Thoracic aorta (tissue), 2 donors: ENCODE data around the gene MRC1. TPM values are rescaled to one million over a fixed set of nuclear protein-coding genes. Genes with fewer than 3 reads are reported as not detected.

Source experiments
- ATAC-seq: fragments of 150-250 bp; one replicate; pipeline ENCODE4 v1.8.0; 2017; ENCODE audit warnings: low read depth; ENCODE audit not compliant: insufficient number of reproducible peaks, low FRiP score
- DNase-seq: peaks from one replicate; pipeline ENCODE4 v3.0.0-alpha.2; 2020; ENCODE audit warnings: low spot score
- H3K27ac ChIP-seq, 2 donors: fragments of 200-600 bp; sonication (generic); 1 replicate in 1 of 2; 2 replicates in 1 of 2; pipeline ENCODE4 v1.5.1; 2016; ENCODE audit warnings: mild to moderate bottlenecking in 2 of 2, moderate library complexity in 2 of 2
- H3K27me3 ChIP-seq: fragments of 200-600 bp; sonication (generic); replicated peaks from 2 replicates; pipeline ENCODE4 v1.6.0; 2016; ENCODE audit warnings: mild to moderate bottlenecking; ENCODE audit not compliant: insufficient read depth
- H3K36me3 ChIP-seq: fragments of 200-600 bp; sonication (generic); one replicate; pipeline ENCODE4 v1.5.1; 2016
- H3K4me1 ChIP-seq, 2 donors: fragments of 200-600 bp; sonication (generic); 1 replicate in 1 of 2; 2 replicates in 1 of 2; pipeline versions ENCODE4 v1.5.1 to v1.6.0; 2016; ENCODE audit warnings: low read depth in 2 of 2, mild to moderate bottlenecking in 1 of 2; ENCODE audit not compliant: control insufficient read depth in 1 of 2
- H3K4me3 ChIP-seq: fragments of 200-600 bp; sonication (generic); 2 replicates; pipeline ENCODE4 v1.5.1; 2016; ENCODE audit warnings: mild to moderate bottlenecking
- H3K9me3 ChIP-seq: fragments of 200-600 bp; sonication (generic); 2 replicates; pipeline ENCODE4 v1.5.1; 2016
- total RNA-seq, 2 donors: library from RNA; depleted of rRNA; stranded (reverse); fragments of >200 nt; gene quantifications; one replicate each; pipeline versions ENCODE4 v1.1.0 to v1.2.3, GENCODE V29; 2016
- TF ChIP-seq, protein P1 (sequence below): fragments of 200-600 bp; sonication (generic); IDR thresholded peaks from one replicate; pipeline ENCODE4 v1.5.1; 2019; ENCODE audit warnings: antibody characterized with exemption

The MRC1 gene
- total RNA-seq, 2 donors from 2014 or later, result 62.6 to 73.4 TPM

DNA sequence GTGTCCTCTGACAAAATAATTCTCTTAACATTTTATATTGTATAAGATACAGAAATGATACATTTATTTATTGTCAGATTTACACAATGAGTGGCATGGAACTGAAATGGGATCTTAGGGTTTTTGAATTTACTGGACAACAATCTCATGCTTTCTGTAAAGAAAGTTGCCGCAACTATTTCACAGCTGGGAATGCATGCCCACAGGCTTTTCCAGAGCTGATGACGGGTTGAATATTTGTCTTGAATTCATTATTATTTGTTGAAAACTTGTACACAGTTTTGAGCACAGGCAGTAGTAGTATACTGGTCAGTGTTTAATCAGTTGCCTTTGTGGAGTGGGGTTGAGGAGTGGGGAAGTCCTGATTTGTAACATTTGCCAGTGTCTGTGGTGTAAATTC lies 20.5 kb upstream of the MRC1 start:
- Histone ChIP-seq H3K27me3 (no peaks in the 10 kb centered on the region), H3K4me1 (peaks cover 6 to 16% of the 10 kb centered on the region in 2 donors), H3K4me3 (no peak overlapping the region), H3K27ac (no peak overlapping the region), H3K9me3 (no peaks in the 10 kb centered on the region), H3K36me3 (no peaks in the 10 kb centered on the region)
- ATAC-seq, result no peak
- no peak for DNase-seq
- TF ChIP-seq, protein P1, sequence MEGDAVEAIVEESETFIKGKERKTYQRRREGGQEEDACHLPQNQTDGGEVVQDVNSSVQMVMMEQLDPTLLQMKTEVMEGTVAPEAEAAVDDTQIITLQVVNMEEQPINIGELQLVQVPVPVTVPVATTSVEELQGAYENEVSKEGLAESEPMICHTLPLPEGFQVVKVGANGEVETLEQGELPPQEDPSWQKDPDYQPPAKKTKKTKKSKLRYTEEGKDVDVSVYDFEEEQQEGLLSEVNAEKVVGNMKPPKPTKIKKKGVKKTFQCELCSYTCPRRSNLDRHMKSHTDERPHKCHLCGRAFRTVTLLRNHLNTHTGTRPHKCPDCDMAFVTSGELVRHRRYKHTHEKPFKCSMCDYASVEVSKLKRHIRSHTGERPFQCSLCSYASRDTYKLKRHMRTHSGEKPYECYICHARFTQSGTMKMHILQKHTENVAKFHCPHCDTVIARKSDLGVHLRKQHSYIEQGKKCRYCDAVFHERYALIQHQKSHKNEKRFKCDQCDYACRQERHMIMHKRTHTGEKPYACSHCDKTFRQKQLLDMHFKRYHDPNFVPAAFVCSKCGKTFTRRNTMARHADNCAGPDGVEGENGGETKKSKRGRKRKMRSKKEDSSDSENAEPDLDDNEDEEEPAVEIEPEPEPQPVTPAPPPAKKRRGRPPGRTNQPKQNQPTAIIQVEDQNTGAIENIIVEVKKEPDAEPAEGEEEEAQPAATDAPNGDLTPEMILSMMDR, result no peak

DNA sequence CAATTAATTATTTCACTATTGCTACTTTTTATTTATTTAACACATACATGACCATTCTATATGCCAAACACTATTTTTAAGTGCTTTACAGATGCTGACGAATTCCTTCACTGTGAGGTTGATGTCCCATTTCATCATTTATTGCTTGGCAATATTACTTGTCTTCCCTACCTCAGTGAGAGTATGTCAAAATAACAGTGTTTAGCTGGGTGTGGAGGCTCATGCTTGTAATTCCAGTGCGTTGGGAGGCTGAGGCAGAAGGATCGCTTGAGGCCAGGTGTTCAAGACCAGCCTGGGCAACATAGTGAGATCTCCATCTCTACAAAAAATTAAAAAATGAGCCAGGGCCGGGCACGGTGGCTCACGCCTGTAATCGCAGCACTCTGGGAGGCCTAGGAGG lies 19.8 kb upstream of the MRC1 start:
- peaks cover 0 to 10% of the 10 kb centered on the region in 2 donors for H3K4me1 ChIP-seq
- H3K4me3 ChIP-seq, result no peak overlapping the region
- DNase-seq, result no peak
- TF ChIP-seq, protein P1, result no peak
- no peak for ATAC-seq
- H3K27me3 ChIP-seq, result no peaks in the 10 kb centered on the region
- no peak overlapping the region for H3K27ac ChIP-seq
- no peaks in the 10 kb centered on the region for H3K36me3 ChIP-seq
- no peaks in the 10 kb centered on the region for H3K9me3 ChIP-seq

DNA sequence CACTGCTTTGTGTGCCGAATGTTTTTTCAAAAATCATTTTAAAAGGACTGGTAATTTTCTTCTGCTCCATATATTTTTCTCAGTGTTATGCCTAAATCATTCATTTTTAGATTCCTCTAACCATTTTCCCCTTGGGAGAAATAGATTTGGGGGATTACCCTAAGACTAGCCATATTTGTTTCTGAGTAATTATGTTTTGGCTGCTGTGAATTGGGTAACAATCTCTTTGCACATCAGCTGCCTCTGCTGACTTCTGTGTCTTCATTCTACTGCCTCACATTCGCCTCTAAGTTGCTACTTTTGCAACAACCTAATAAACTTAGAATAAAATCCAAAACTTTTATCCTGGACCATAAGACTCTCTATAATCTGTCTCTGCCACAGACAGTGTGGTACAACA lies 18.5 kb upstream of the MRC1 start:
- DNase-seq (no peak), ATAC-seq (no peak)
- H3K27ac ChIP-seq, result no peak overlapping the region
- peaks cover 0 to 7% of the 10 kb centered on the region in 2 donors for H3K4me1 ChIP-seq
- H3K9me3 ChIP-seq, result no peaks in the 10 kb centered on the region
- no peak overlapping the region for H3K4me3 ChIP-seq
- no peaks in the 10 kb centered on the region for H3K27me3 ChIP-seq
- H3K36me3 ChIP-seq, result no peaks in the 10 kb centered on the region
- TF ChIP-seq, protein P1, result no peak

DNA sequence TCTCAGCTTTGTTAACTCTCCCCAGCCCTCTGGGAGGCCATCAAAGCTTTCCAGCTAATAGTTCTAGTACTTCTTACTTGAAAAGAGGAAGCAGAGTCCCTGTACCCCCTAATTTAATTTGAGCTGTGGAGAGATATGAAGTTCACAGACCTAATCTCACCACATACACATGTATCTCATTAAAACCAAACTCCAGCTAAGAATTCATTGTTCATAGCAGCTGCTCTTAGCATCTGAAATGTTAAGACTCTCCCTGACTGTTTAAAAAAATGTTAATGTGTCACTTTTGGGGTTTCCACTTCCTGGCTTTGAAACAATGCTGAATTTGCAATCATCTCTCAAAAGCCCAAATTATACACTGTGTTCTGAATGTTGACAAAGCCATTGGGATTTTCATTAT lies 16.2 kb upstream of the MRC1 start:
- TF ChIP-seq, protein P1, result no peak
- H3K36me3 ChIP-seq, result no peaks in the 10 kb centered on the region
- no peaks in the 10 kb centered on the region for H3K27me3 ChIP-seq
- no peaks in the 10 kb centered on the region for H3K4me1 ChIP-seq
- no peaks in the 10 kb centered on the region for H3K9me3 ChIP-seq
- no peak overlapping the region for H3K27ac ChIP-seq
- ATAC-seq (no peak), DNase-seq (no peak)
- no peak overlapping the region for H3K4me3 ChIP-seq

DNA sequence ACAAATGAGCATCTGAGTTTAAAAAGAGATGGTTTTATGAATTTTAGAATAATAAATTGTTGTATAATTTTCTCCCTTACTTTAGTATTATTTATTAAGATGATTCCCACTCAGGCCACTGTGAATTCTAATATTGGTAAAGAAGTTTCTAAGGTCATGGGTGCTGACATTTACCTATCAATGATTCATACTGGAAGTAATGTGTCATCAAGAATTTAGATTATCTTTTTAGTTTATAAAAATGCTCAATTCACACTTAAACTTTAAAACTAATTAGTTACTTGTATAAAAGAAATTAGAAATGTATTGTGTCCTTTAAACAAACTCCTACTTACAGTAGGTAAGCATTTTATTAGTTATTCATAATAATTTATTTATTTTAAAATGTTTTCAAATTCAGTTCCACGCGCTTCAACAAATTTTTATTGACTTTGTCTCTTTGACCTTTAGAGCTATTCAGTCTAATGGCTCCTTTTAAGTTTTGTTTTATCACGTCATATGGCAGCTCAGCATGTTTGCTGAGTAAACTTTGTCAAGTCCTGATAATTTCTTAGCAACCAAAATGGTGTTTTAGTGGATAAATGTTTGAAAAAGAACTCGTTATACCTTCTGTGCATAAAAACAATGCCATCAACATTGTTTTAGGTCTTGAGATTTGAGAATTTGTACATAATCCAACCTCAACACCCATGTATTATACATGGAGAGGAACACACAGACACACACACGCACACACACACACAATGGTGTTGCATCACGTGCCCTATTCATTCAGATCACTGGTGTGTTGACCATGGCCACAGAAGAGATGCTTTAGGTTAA lies 15.1 kb upstream of the MRC1 start:
- DNase-seq (no peak), ATAC-seq (no peak)
- no peaks in the 10 kb centered on the region for H3K36me3 ChIP-seq
- TF ChIP-seq, protein P1, result no peak
- H3K27ac ChIP-seq, result no peak overlapping the region
- H3K4me1 ChIP-seq, result no peaks in the 10 kb centered on the region
- H3K4me3 ChIP-seq, result no peak overlapping the region
- no peaks in the 10 kb centered on the region for H3K27me3 ChIP-seq
- no peaks in the 10 kb centered on the region for H3K9me3 ChIP-seq
